ENCODE data around the gene DDOST.

DDOST gene

DNA sequence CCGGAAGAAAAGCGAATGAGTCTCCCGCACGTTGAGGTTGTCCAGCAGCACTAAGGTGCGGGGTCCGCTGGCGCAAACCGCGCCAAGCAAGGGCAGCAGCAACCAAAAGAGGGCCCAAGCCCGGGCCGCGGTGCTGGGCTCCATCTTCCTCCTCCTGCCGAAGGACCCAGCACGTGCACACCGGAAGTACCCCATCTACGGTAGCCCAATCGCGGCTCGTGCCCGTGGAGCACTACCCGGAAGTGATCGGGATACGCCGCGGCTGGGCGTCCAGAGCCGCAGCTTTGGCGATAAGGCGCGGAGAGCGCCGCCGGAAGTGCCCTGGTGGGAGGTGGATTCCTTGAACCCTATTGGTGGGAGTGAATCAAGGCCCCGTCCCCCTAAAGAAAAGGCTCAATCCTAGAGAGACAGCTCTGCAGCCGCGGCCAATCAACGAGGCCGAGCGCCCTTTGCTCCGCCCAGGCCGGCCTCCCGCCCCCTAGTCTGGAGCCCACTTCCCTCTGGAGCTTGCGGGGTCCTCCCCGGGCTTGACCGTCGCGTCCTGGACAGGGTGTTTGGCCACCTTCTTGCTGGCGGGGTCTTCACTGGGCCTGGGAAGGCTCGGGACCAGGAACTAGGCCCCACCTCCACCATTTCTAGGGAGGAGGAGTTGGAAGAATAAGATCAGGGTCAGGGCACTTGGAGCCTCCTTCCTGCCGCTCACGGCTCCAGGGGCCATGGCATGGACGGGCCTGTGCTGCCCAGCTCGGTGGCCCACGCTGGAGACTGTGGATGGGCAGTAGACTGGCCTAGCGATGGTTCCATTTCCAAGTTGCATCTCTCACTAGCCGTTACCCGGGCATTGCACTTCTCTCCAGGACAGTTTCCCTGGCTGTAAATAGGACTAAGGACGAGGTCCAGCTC lies at the start of gene DDOST:
TSS of gene DDOST (minus strand) at position 163 of the 903 bp plus-strand sequence. CDS start at position 144, 19 bp downstream.
- peak; percentile 89 to 91 for DNase-seq (ENCODE audit: low read depth in 2 of 2)

DNA sequence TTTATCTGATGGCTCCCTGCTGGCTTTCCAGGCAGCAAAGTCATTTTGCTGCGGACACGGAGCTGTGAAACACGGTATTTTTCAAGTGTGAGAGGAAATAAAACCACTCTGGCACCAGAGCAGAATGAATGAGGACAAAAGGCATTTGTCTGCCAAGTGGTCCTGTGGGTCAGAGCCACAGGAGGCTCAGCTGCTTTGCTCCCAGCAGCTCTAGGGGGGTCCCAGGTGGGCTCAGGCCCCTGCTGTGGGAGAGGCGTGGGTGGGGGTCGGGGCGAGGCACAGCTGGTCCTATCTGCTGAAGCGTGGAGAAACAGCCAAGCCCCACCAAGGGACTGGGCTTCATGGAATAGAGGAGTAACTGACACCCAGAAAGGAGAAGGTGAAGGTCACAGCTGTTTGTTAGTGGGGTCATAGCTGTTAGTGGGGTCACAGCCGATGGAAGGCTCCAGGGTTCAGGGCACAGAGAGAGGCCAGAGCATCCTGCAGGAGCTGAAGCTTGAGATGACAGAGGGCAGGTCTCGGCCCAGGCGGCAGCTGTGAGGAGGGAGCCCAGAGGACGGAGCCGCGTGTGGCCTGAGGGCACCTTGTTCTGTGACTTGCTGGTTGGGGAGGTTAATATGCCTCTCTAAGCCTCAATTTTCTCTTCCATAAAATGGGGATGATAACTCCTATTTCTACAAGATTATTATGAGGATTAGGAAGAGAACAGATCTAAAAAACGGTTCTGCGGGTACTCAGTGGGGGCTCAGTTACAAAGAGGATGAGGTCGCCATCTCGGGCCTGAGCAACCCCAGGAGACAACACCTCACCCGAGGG lies 49.5 kb upstream of the DDOST start:
- no peak for DNase-seq (ENCODE audit: low read depth in 2 of 2)

DNA sequence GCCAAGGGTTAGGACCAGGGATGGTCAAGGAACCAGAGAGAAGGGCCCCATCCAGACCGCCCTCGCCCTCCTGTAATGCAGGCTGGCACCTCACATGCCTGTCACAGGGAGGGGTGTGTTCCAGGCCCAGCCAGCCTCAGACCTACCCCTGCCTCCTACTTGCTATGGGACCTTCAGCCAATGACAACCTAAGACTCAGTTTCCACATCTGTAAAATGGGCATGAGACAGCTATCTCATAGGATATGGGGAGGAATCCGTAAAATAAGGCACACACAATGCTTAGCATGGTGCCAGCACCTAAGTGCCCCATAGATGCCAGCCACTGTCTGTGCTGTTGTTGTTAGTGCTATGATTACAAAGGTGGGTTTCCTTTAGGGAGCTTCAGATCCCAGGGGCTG lies 48.7 kb upstream of the DDOST start:
- no peak for DNase-seq (ENCODE audit: low read depth in 2 of 2)

DNA sequence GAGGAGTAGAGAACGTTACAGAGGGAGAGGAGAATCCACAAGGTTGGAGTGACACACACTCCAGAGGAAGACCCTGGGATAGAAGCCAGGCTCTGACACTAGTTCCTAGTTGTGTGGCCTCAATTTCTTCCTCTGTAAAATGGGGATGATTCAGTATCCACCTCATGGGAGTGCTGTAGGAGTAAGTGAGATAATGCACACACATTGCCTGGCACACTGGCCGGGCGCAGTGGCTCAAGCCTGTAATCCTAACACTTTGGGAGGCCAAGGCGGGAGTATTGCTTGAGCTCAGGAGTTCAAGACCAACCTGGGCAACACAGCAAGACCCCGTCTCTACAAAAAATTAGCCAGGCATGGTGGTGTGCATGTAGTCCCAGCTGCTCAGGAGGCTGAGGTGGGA lies 47.7 kb upstream of the DDOST start:
- DNase-seq (ENCODE audit: low read depth in 2 of 2), result no peak

DNA sequence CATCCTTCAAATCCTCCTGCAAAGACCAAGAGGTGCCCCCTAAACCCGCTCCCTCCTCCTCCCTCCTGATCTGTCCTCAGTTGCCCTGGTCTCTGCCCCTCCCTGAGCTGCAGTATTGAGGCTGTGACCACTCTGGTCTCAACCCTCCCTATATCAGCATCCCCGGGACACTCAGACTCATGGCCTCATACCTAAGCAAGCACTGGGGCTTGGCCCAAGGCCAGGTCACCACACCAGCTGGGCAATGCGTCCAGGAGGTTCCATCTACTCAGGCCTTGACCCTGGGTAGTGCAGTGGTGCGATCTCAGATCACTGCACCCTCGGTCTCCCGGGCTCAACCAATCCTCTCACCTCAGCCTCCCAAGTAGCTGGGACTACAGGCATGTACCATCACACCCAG lies 46.9 kb upstream of the DDOST start:
- DNase-seq (ENCODE audit: low read depth in 2 of 2), result no peak

DNA sequence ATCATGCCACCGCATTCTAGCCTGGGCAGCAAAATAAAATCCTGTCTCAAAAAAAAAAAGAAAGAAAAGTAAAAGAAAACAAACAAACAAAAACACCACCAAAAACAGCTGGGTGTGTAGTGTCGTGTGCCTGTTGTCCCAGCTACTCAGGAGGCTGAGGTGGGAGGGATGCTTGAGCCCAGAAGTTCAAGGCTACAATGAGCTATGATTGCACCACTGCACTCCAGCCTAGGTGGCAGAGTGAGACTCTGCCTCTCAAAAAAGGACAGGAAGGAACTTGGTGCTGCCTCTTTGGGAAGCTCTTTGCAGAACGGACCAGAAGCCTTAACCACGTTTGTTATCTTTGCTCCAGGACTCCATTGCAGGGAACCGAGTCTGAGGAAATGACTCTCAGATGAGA lies 45.7 kb upstream of the DDOST start:
- no peak for DNase-seq (ENCODE audit: low read depth in 2 of 2)

DNA sequence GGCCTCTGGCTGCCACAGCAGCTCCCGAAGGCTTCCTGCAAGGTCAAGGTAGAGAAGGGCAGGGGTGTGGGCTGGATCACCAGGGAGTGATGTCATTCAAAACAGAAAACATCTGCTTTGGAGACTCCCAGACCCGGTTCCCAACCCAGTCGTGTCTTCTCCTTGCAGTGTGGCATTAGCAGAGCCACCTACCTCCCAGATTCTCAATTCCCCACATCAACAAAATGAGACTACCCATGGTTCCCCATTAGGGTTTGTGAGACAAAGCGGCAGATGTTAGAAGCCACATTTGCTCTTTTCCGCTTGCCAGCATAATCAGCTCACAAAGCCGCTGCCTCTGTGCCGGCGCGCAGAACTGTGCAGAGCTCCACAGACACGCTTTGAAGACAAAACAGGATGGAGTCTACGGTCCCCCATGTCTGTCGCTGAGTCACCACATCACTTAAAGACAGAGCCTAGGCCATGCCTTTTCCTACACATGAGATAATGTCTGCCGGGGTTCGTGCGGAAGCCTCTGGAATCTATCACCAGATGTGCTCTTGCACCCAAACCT lies 44.1 kb upstream of the DDOST start:
- no peak for DNase-seq (ENCODE audit: low read depth in 2 of 2)

DNA sequence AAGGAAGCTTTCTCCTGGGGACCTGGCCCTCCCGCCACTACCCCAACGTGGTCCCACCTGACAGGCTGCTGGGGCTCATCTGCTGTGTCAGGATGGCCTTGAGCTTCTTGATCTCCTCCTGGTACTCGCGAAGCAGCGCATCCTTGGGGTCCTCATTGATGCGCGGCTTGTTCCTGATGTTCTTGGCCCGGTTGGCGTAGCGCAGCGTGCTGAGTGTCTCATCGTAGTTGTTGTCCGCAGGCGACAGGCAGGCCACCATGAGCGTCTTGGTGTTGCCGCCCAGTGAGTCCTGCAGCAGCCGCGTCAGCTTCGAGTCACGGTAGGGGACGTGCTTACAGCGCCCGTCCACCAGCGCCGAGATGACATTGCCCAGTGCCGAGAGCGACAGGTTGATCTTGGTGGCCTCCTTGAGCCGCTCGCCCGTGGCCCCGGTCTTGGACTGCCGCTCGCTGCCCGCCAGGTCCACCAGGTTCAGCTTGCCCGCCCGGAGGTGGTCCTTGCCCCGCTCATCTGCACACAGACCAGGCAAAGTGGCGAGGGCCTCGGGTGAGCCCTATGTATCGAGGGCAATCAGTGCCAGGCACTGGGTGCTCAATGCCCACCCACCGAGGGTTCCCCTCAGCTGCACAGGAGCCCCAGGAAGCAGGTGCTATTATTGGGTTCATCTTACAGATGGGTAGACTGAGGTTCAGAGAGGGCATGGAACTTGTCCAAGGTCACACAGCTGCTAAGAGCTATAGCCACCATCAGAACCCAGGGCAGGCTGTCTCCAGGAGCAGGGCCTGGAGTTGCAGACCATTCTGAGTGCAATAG lies 43.4 kb upstream of the DDOST start:
- DNase-seq (ENCODE audit: low read depth in 2 of 2), result no peak

DNA sequence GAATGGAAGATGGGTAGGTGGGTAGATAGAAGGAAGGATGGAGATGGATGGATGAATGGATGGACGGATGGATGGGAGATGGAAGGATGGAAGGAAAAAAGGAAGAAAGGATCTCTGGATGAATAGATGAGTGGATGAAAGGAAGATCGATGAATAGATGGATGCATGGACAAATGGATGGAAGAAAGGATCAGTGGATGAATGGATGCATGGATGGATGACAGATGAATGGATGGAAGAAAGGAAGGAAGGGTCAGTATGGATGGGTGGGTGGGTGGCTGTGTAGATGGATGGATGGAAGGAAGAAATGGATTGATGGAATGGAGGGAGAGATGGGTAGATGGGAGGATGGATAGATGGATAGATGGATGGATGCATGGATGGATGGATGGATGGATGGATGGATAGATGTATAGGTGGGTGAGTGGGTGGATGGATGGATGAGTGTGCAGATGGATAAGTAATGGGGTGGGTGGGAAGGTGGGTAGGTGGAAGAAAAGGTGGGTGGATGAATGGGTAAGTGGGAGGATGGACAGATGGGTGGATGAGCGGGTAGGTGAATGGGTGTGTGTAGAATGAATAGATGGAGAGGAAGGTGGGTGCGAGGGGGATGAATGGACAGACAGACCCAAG lies 42.1 kb upstream of the DDOST start:
- no peak for DNase-seq (ENCODE audit: low read depth in 2 of 2)

DNA sequence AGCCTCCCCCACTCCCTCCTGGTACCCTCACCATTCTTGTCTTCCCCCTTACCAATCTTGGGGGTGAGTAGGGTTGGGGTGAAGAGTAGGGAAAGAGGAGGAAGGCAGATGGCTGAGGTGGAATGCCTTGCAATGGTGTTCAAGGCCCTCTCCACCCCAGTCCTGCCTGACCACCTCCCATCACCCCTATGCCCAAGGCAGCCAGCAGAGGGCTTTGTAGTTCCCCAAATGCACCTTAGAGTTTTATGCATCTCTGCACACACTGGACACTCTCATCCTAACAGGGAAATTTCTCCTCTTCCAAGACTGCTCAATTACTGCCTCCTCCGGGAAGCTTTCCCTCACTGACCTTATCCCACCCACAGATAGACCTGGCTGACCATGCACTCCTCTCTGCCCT lies 41.2 kb upstream of the DDOST start:
- no peak for DNase-seq (ENCODE audit: low read depth in 2 of 2)

DNA sequence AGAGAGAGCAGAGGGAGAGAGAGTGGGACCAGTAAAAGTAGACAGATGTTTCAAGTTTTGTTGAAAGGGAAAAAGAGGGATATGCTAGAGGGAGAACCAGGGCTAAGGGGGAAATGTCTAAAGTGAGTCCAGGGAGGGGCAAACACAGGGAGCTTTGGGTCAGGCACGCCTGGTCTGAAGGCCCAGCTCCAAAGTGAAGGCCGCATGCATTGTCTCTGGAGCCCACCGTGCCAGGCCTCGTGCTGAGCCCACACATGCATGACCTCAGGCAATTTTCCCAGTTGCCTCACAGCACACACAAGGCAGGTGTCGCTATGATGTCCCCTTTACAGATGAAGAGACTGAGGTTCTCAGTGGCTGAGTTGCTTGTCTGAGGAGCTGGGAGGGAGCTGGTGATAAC lies 40.7 kb upstream of the DDOST start:
- no peak for DNase-seq (ENCODE audit: low read depth in 2 of 2)

DNA sequence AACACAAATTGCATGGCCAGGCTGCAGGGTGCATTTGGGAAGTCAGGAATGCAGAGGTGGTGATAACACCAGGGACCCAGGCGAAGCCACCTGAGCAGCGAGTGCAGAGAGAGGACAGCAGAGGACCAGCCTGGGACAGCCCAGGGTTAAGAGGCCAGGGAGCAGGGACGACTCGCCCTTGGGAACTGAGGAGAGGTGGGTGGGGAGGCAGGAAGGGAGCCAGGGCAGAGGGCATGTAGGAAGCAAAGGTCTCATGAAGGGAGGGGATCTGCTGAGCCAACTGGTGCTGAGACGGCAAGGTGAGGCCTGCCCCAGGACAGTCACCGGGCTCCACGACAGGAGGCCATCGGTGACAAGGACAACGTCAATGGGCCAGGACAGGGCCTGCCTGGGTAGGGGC lies 40.3 kb upstream of the DDOST start:
- DNase-seq (ENCODE audit: low read depth in 2 of 2), result no peak

DNA sequence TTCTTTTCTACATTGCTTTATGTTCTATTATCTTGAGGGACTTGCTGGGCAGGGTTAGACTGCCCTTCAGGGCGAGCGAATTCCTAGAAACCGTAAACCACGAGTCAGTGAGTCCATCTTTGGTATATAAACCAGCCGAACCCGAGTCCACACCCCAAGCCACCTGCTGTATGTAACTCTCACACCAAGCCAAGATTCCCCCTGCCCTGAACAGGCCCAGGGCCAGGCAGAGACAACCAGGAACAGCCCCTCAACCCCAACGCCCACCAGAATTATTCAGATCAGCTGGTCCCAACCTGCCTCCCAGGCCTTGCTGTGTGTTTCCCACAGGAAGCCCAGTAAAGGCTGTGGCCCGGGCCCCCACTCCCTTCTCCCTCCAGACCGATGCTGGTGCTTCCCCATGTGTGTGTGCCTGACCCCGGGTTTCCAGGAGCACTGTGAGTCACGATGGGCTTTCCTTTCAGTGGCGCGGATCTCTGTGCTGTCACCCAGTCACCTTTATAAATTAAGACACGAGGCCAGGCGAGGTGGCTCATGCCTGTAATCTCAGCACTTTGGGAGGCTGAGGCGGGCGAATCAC lies 39.6 kb upstream of the DDOST start:
- DNase-seq (ENCODE audit: low read depth in 2 of 2), result no peak

DNA sequence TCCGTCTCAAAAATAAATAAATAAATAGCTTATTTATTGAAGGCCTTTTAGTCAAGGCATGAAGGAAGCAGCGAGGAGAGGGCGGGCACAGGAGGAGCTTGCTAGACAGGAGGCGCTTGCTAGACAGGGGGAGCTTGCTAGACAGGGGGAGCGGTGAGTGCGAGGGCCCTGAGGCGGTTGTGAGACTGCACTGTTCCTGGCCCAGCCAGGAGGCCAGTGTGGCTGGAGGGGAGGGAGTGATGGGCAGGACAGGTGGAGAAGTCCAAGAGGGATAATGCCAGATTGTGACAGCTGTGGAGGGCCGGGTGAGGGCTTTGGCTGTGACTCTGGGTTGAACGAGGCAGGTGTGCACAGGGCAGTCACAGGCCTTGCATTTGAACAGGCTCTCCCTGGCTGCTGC lies 38.4 kb upstream of the DDOST start:
- no peak for DNase-seq (ENCODE audit: low read depth in 2 of 2)

DNA sequence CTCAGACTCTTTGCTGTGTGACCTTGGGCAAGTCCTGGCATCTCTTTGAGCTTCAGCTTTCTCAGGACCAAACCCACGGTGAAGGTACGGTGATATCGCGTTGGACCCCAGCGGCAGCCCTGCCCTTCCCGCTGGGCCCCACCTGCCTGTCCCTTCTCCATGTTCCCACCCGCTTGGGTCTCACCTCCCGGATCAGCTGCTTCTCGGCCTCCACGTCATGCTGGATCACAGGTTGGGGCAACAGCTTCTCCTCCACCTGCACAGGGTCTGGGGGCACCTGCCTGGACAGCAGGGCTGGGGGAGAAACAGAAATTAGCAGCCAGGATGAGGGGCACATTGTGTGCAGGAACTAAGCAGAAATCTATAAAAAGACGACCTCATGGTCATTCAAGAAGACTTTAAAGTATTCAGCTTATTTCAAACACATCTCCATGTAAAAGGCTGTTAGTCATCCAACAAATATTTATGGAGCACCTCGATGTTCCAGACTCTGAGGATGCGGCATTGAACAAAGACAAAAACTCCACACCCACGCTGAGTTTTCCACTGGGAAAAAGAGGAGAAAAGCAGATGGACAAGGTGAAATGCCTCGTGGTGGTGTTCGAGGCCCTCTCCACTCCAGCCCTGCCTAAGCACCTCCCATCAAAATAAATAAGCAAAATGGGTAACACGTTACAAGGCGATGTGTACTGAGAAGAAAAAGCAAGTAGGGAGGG lies 37.2 kb upstream of the DDOST start:
- no peak for DNase-seq (ENCODE audit: low read depth in 2 of 2)

DNA sequence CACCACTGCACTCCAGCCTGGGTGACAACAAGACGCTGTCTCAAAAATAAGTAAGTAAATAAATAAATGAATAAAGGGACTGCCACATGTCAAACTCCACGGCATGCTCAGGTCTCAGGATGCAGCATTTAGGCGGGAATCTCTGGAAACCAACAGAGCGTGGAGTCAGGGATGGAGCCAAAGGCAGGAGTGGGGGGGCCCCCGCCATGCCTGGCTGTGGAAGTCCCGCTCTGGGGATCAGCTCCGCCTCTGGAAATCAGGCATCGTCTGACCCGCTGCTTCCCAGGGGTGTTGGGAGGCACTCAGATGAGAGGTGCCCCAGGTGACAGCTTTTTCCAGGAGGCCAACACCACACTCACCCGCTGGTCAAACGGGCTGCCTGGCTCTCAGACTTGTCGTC lies 36.4 kb upstream of the DDOST start:
- DNase-seq (ENCODE audit: low read depth in 2 of 2), result no peak

DNA sequence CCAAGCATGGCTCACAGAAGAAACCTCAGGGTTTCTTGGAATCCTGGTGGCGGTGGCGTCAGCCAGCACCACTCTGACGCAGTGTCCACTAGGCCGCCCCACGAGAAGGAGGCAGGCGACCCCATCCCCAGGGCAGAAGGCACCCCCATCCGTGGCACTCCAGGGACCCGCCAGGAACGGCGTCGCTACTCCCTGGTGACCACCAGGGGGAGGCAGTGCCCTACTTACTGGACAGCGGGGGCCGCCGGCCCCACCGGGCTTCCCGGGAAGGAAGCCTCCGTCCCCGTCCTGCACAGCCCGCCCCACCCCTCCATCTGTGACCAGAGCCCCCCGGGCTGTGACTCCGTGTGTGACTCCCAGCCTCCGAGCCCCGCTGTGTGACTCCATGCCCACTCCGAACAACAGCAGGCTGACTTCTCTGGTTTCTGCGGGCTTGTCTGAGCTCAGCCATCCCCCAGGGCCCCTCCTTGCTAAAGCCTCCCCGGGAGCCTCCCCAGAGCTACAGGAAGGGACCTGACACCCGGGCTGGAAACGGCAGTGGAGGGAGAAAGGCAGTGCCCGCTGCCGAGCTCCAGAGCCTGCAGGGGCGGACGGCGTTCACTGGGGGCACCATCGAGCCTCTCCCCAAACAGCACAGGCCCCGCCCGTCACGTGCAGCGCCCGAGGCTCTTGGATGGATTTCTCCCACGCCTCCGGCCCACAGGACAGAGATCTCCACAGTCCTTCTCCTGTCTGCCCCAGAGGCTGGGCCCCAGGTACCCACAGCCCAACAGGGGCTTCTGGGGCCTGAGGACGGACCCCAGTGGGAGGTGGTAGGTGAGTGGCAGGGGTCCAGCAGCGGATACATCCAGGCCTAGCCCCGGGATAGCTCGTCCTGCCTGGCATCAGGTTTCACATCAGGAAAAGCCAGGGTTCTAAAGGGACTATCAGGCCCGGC lies 35.5 kb upstream of the DDOST start:
- peak; percentile 57 to 61 for DNase-seq (ENCODE audit: low read depth in 2 of 2)

DNA sequence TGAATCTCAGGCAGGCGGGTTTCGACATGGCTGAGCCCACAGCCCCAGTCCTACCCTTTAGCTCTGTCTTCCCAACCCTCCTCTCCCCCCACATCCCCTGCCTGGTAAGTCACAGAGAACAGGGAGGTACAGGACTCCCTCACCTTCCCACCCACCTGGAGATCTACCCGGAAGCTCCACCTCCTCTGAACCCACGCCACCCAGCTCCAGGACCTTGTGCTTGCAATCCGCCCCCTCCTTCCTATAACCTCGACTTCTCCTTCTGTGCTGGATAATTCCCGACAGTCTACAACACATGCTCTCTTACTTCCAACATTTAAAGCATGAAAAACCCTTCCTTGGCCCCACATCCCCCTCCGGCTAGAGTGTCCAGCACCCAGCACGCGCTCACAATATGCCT lies 34.3 kb upstream of the DDOST start:
- no peak for DNase-seq (ENCODE audit: low read depth in 2 of 2)

DNA sequence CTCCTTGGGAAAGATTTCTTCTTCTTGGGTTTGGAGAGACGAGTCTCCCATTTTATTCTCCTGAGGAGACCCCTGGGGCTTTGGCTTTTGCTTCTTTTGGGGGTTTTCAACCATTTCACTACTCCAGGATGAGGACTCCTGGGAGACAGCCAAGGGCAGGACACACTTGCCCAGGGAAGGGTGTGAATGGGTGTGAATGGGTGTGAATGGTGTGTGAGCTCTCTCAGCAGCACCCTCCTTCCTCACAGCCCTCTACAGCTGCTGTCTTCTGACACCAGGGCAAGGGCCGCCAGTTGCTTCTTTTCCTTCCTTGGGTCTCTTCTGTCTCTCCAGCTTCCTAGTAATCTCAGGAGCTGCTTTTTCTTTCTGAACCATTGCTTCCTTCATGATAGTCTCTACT lies 32.5 kb upstream of the DDOST start:
- no peak for DNase-seq (ENCODE audit: low read depth in 2 of 2)

Measured in activated CD4-positive, alpha-beta T cell treated with anti-CD3 and anti-CD28 coated beads for 24 hours (primary cell).